Esophagus squamous epithelium (tissue), 4 donors: ENCODE measurements around the gene NUCB2.

Experiments
- POLR2A ChIP-seq, 4 donors: fragments of 450-650 bp; IDR thresholded peaks; one replicate each; pipeline ENCODE4 v1.6.1; 2017; ENCODE audit warnings: antibody characterized with exemption in 4 of 4, mild to moderate bottlenecking in 4 of 4, moderate library complexity in 3 of 4
- TF ChIP-seq, protein P1 (sequence below), 6 experiments: fragments of 450-650 bp in 4 of 6; fragments of 200-600 bp in 2 of 6; sonication (generic) in 2 of 6; IDR thresholded peaks; one replicate each; pipeline ENCODE4 v1.5.1; 2016 to 2019; ENCODE audit warnings: antibody characterized with exemption in 6 of 6, mild to moderate bottlenecking in 4 of 6, moderate library complexity in 4 of 6

DNA sequence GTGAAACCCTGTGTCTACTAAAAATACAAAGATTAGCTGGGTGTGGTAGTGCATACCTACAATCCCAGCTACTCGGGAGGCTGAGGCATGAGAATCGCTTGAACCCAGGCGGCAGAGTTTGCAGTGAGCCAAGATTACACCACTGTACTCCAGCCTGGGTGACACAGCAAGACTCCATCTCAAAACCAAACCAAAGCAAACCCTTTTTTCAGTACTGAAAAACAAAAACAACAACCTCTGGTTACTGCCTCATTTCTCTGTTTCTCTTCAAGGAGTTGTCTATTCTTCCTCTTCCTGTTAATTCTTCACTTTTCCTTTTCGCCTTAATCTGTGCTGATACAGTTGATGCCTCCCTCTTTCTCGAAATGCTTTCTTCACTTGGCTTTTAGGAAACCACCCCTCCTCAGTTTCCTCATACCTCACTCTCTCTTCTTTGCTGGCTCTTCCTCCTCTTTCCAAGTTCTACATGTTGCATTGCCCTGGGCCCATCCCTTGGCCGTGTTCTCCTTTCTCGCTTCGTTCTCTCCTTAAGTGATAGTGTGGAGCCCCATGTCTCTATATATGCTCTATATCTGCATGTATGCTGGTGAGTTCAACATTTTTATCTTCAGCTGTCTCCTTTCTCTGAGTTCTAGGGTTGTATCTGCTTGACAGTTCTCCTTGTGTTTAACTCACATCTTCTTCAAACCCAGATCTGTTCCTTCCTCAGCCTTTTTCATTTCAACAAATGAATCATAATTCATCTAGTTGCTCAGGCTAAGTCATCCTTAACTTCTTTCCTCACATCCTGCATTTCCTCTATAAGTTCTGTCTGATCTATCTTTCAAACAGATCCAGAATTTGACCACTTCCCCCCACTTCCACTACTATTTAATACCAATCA, 37.1 kb downstream of the NUCB2 start:
- TF ChIP-seq, protein P1, sequence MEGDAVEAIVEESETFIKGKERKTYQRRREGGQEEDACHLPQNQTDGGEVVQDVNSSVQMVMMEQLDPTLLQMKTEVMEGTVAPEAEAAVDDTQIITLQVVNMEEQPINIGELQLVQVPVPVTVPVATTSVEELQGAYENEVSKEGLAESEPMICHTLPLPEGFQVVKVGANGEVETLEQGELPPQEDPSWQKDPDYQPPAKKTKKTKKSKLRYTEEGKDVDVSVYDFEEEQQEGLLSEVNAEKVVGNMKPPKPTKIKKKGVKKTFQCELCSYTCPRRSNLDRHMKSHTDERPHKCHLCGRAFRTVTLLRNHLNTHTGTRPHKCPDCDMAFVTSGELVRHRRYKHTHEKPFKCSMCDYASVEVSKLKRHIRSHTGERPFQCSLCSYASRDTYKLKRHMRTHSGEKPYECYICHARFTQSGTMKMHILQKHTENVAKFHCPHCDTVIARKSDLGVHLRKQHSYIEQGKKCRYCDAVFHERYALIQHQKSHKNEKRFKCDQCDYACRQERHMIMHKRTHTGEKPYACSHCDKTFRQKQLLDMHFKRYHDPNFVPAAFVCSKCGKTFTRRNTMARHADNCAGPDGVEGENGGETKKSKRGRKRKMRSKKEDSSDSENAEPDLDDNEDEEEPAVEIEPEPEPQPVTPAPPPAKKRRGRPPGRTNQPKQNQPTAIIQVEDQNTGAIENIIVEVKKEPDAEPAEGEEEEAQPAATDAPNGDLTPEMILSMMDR (IDR thresholded peaks at IDR 0.05), result no peak
- no peak for TF ChIP-seq POLR2A (IDR thresholded peaks at IDR 0.05)
